Endothelial cell (in vitro differentiated cells): ENCODE results near the gene TMEM231. TPM values are rescaled to one million over a fixed set of nuclear protein-coding genes. Genes with fewer than 3 reads are reported as not detected.

Experiments used
- DNase-seq: peaks from one replicate; pipeline ENCODE4 v3.0.0; 2021; ENCODE audit warnings: low spot score
- H3K27ac Mint-ChIP-seq: one replicate; pipeline ENCODE4 v1.8.0; 2021; ENCODE audit warnings: mixed read lengths, inconsistent platforms; ENCODE audit not compliant: unreplicated experiment
- H3K27me3 Mint-ChIP-seq: one replicate; pipeline ENCODE4 v1.8.0; 2021; ENCODE audit warnings: mild to moderate bottlenecking, moderate library complexity, mixed read lengths, inconsistent platforms; ENCODE audit not compliant: unreplicated experiment
- H3K36me3 Mint-ChIP-seq: one replicate; pipeline ENCODE4 v1.8.0; 2021; ENCODE audit warnings: mild to moderate bottlenecking, low read depth, mixed read lengths, inconsistent platforms; ENCODE audit not compliant: unreplicated experiment
- H3K4me1 Mint-ChIP-seq: one replicate; pipeline ENCODE4 v1.8.0; 2021; ENCODE audit warnings: mild to moderate bottlenecking, mixed read lengths, inconsistent platforms; ENCODE audit not compliant: unreplicated experiment
- H3K4me3 Mint-ChIP-seq: one replicate; pipeline ENCODE4 v1.8.0; 2021; ENCODE audit warnings: mild to moderate bottlenecking, mixed read lengths, inconsistent platforms; ENCODE audit not compliant: unreplicated experiment
- H3K9me3 Mint-ChIP-seq: one replicate; pipeline ENCODE4 v1.8.0; 2021; ENCODE audit warnings: mixed read lengths, inconsistent platforms; ENCODE audit not compliant: unreplicated experiment
- CTCF ChIP-seq: fragments of 200-600 bp; sonication (generic); IDR thresholded peaks from one replicate; pipeline ENCODE4 v1.5.0; 2021; ENCODE audit warnings: antibody characterized with exemption; ENCODE audit not compliant: unreplicated experiment
- total RNA-seq: library from RNA; stranded (reverse); fragmentation: NEBNext Ultra II Directional; extraction: Animal tissue kit (Norgen Biotek cat#: 25700); gene quantifications from one replicate; pipeline ENCODE4 v1.2.1, GENCODE V29; 2021; ENCODE audit not compliant: unreplicated experiment

Gene TMEM231
- total RNA-seq, 1 donor from 2014 or later = 14.5 TPM

GRCh38 chr16:75537776-75538175 is 18.3 kb downstream of the TMEM231 start:
- no peak for DNase-seq
- Mint-ChIP-seq H3K9me3 (no peaks in the 10 kb centered on the region), H3K27me3 (peaks cover 1% of the 10 kb centered on the region), H3K27ac (no peak overlapping the region), H3K36me3 (no peaks in the 10 kb centered on the region), H3K4me3 (no peak overlapping the region), H3K4me1 (no peaks in the 10 kb centered on the region)
- no peak for TF ChIP-seq CTCF

- peaks cover 3% of the 10 kb centered on the region for H3K27me3 Mint-ChIP-seq
- no peaks in the 10 kb centered on the region for H3K4me1 Mint-ChIP-seq
- TF ChIP-seq CTCF = no peak
- DNase-seq = no peak
- no peaks in the 10 kb centered on the region for H3K36me3 Mint-ChIP-seq
- no peak within 1 kb of the TSS for H3K4me3 Mint-ChIP-seq
- H3K9me3 Mint-ChIP-seq = no peaks in the 10 kb centered on the region
- no peak within 1 kb of the TSS for H3K27ac Mint-ChIP-seq
These were observed 20.2 kb downstream of the TMEM231 start, which contains the start of gene CHST5 for GRCh38 chr16:75535901-75536300. CHST5 (minus strand) TSS chr16:75536108; CDS start chr16:75530384, 5,724 bp downstream.

GRCh38 chr16:75535211-75535843 is 20.7 kb downstream of the TMEM231 start:
- no peak overlapping the region for H3K4me3 Mint-ChIP-seq
- no peaks in the 10 kb centered on the region for H3K36me3 Mint-ChIP-seq
- H3K4me1 Mint-ChIP-seq = no peaks in the 10 kb centered on the region
- DNase-seq = no peak
- no peak overlapping the region for H3K27ac Mint-ChIP-seq
- no peaks in the 10 kb centered on the region for H3K9me3 Mint-ChIP-seq
- no peak for TF ChIP-seq CTCF
- H3K27me3 Mint-ChIP-seq = peaks cover 4% of the 10 kb centered on the region

GRCh38 chr16:75534560-75535205 is 21.4 kb downstream of the TMEM231 start:
- no peaks in the 10 kb centered on the region for H3K9me3 Mint-ChIP-seq
- no peak overlapping the region for H3K27ac Mint-ChIP-seq
- DNase-seq = no peak
- no peaks in the 10 kb centered on the region for H3K36me3 Mint-ChIP-seq
- H3K27me3 Mint-ChIP-seq = peaks cover 3% of the 10 kb centered on the region
- no peaks in the 10 kb centered on the region for H3K4me1 Mint-ChIP-seq
- no peak for TF ChIP-seq CTCF
- no peak overlapping the region for H3K4me3 Mint-ChIP-seq

GRCh38 chr16:75532791-75533190 is 23.3 kb downstream of the TMEM231 start:
- Mint-ChIP-seq H3K4me1 (no peaks in the 10 kb centered on the region), H3K4me3 (no peak overlapping the region), H3K27ac (no peak overlapping the region), H3K9me3 (no peaks in the 10 kb centered on the region), H3K27me3 (peaks cover 3% of the 10 kb centered on the region), H3K36me3 (no peaks in the 10 kb centered on the region)
- no peak for TF ChIP-seq CTCF
- DNase-seq = no peak
